Nephron (organoid): ENCODE results near the gene TRUB1.

Experiments used
- H3K27ac Mint-ChIP-seq, 3 experiments: 2 replicates each; pipeline ENCODE4 v1.8.0; 2020; ENCODE audit warnings: mixed read lengths in 3 of 3, mild to moderate bottlenecking in 2 of 3, moderate library complexity in 1 of 3
- H3K27me3 Mint-ChIP-seq: 2 replicates; pipeline ENCODE4 v1.8.0; 2021; ENCODE audit warnings: low read depth, mild to moderate bottlenecking, moderate library complexity, mixed read lengths
- H3K36me3 Mint-ChIP-seq: 2 replicates; pipeline ENCODE4 v1.8.0; 2020; ENCODE audit warnings: low read depth, mixed read lengths
- H3K4me1 Mint-ChIP-seq: 2 replicates; pipeline ENCODE4 v1.8.0; 2020; ENCODE audit warnings: mixed read lengths
- H3K4me3 Mint-ChIP-seq, 3 experiments: 2 replicates each; pipeline ENCODE4 v1.8.0; 2020; ENCODE audit warnings: mild to moderate bottlenecking in 3 of 3, mixed read lengths in 3 of 3, moderate library complexity in 2 of 3
- H3K9me3 Mint-ChIP-seq: 2 replicates; pipeline ENCODE4 v1.8.0; 2020; ENCODE audit warnings: mixed read lengths
- TF ChIP-seq, protein P1 (sequence below), 3 experiments: fragments of 200-600 bp; sonication (generic); IDR thresholded peaks; one replicate each; pipeline ENCODE4 v1.5.0; 2021; ENCODE audit warnings: antibody characterized with exemption in 3 of 3; ENCODE audit not compliant: unreplicated experiment in 3 of 3

The TRUB1 gene

GRCh38 chr10:114900658-114901057, 37.3 kb upstream of the TRUB1 start:
- Mint-ChIP-seq H3K27ac (no peak overlapping the region), H3K4me3 (no peak overlapping the region), H3K9me3 (no peaks in the 10 kb centered on the region), H3K4me1 (peaks cover 18% of the 10 kb centered on the region), H3K27me3 (peaks cover 3% of the 10 kb centered on the region), H3K36me3 (no peaks in the 10 kb centered on the region)
- TF ChIP-seq, protein P1, sequence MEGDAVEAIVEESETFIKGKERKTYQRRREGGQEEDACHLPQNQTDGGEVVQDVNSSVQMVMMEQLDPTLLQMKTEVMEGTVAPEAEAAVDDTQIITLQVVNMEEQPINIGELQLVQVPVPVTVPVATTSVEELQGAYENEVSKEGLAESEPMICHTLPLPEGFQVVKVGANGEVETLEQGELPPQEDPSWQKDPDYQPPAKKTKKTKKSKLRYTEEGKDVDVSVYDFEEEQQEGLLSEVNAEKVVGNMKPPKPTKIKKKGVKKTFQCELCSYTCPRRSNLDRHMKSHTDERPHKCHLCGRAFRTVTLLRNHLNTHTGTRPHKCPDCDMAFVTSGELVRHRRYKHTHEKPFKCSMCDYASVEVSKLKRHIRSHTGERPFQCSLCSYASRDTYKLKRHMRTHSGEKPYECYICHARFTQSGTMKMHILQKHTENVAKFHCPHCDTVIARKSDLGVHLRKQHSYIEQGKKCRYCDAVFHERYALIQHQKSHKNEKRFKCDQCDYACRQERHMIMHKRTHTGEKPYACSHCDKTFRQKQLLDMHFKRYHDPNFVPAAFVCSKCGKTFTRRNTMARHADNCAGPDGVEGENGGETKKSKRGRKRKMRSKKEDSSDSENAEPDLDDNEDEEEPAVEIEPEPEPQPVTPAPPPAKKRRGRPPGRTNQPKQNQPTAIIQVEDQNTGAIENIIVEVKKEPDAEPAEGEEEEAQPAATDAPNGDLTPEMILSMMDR (IDR thresholded peaks at IDR 0.05; ENCODE audit: unreplicated experiment in 3 of 3), result no peak

DNA sequence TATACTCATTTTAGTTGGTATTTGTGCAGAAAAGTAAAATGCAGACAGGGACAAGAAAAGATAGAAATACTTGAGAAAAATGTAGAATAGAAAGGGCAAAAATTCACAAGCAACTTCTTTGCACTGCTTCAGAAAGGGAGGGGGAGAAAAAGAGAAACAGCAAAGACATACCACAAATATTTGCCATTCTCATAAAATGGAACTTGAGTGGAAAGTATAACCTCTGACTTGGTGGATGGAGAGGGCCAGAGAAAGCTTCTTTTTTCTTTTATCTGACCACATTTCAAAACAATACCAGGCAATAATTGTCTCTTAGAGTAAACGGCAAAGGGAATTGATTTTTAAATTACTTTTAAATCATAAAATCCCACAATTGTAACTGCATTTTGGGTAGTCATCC, 35.8 kb upstream of the TRUB1 start:
- no peaks in the 10 kb centered on the region for H3K27me3 Mint-ChIP-seq
- H3K36me3 Mint-ChIP-seq, result no peaks in the 10 kb centered on the region
- no peak overlapping the region for H3K4me3 Mint-ChIP-seq

DNA sequence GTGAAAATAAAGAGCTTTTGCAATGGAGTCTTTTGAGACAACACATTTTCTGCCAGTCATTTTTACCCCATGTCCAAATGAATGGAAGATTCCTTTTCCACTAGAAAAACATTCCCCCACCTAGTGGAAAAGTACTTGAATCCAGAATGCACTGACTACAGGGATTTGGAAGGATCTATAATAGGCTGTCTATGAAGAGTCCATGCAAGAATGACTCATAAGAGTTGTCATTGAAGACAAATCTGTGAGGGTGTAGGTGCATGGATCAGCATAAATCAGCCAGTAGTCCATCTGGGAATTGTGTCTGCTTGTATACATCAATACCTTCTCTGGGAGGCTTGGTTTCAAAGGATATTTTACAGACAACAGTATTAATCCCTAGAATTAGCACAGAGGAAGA, 32.5 kb upstream of the TRUB1 start:
- peaks cover 46% of the 10 kb centered on the region for H3K4me1 Mint-ChIP-seq
- no peak overlapping the region for H3K4me3 Mint-ChIP-seq
- H3K36me3 Mint-ChIP-seq, result no peaks in the 10 kb centered on the region
- H3K9me3 Mint-ChIP-seq, result no peaks in the 10 kb centered on the region
- H3K27ac Mint-ChIP-seq, result peak overlapping the region; percentile 73 to 85 (median 74)
- no peaks in the 10 kb centered on the region for H3K27me3 Mint-ChIP-seq
- TF ChIP-seq, protein P1 (IDR thresholded peaks at IDR 0.05; ENCODE audit: unreplicated experiment in 3 of 3), result no peak

More for the DNA sequence above, 35.8 kb upstream of the TRUB1 start:
- H3K27ac Mint-ChIP-seq, result peak overlapping the region; percentile 43 to 78 (median 54)
- H3K9me3 Mint-ChIP-seq, result no peaks in the 10 kb centered on the region
- peaks cover 33% of the 10 kb centered on the region for H3K4me1 Mint-ChIP-seq
- TF ChIP-seq, protein P1 (IDR thresholded peaks at IDR 0.05; ENCODE audit: unreplicated experiment in 3 of 3), result no peak

DNA sequence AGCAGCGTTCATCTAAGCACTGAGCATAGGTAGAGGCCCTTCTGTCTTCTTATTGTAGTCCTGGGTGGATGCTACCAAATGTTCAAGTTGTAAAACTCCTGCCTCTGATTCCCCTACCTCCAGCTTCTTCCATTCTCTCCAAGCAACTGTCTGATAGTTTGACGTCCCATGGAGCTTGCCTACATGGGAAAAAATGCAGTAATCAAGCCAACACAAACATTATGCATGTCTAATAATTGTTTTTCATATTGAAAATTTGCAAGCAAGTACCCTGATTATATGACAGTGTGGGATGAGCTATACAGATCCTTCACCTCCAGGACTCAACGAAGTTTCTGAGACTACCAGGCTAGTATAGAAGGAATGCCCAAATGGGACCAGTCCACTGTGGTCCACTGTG, 31.0 kb upstream of the TRUB1 start:
- Mint-ChIP-seq H3K4me3 (no peak overlapping the region), H3K4me1 (peaks cover 49% of the 10 kb centered on the region), H3K27me3 (no peaks in the 10 kb centered on the region), H3K36me3 (no peaks in the 10 kb centered on the region), H3K9me3 (no peaks in the 10 kb centered on the region), H3K27ac (peak overlapping the region; percentile 73 to 85 (median 74))
- TF ChIP-seq, protein P1 (IDR thresholded peaks at IDR 0.05; ENCODE audit: unreplicated experiment in 3 of 3), result no peak

- H3K27me3 Mint-ChIP-seq, result no peaks in the 10 kb centered on the region
- H3K27ac Mint-ChIP-seq, result peak overlapping the region; percentile 37 to 79 (median 51)
- TF ChIP-seq, protein P1 (IDR thresholded peaks at IDR 0.05; ENCODE audit: unreplicated experiment in 3 of 3), result no peak
- peaks cover 50% of the 10 kb centered on the region for H3K4me1 Mint-ChIP-seq
- no peak overlapping the region for H3K4me3 Mint-ChIP-seq
- no peaks in the 10 kb centered on the region for H3K36me3 Mint-ChIP-seq
- H3K9me3 Mint-ChIP-seq, result no peaks in the 10 kb centered on the region
Measured at GRCh38 chr10:114908896-114909295, 29.1 kb upstream of the TRUB1 start.

GRCh38 chr10:114911052-114911711, 26.8 kb upstream of the TRUB1 start:
- TF ChIP-seq, protein P1 (IDR thresholded peaks at IDR 0.05; ENCODE audit: unreplicated experiment in 3 of 3), result no peak
- H3K9me3 Mint-ChIP-seq, result no peaks in the 10 kb centered on the region
- H3K36me3 Mint-ChIP-seq, result no peaks in the 10 kb centered on the region
- H3K27ac Mint-ChIP-seq, result peak overlapping the region in 2 of 3 experiments; percentile 12 to 33
- H3K4me3 Mint-ChIP-seq, result no peak overlapping the region
- H3K27me3 Mint-ChIP-seq, result no peaks in the 10 kb centered on the region
- H3K4me1 Mint-ChIP-seq, result peaks cover 39% of the 10 kb centered on the region
